GM21367 (cell line): ENCODE data around the gene FYB1.

Source experiments
- ATAC-seq: cut with Tn5 transposase; IDR thresholded peaks from one replicate; pipeline ENCODE4 v1.9.1; 2021; ENCODE audit not compliant: unreplicated experiment

The FYB1 gene

DNA sequence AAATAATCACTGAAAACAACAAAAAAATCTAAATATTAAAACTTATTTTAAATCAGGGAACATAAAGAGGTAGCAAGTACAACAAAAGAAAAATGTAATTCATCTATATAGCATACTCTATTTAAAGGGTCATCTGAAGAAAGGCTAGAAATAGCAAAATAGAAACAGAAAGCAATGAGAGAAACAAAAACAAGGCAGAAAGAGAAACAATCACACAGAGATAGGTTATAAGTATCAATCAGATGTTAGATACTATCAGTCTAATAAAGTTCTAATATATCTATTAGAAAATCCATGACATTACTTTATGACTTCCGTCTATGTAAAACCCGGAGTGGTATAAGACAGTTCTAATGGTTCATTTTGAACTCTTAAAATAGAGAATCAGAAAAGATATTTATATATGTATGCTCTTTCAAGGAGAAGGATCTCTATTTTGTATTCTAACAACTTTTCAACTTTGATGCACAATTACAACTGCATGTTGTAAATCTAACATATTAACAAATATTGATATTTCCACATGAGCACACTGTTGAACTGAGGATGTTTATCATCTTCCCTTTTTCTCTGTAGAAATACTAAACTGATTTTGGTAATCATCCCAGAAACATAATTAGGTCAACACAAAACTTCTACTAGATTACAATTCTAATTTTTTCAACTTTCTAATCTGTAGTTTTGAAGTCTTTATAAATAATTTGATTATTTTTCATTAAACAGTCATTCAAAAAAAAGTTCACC is 161.0 kb downstream of the FYB1 start:
- peak; percentile 72 for ATAC-seq

GRCh38 chr5:39057734-39058133 is 161.6 kb downstream of the FYB1 start:
- ATAC-seq: peak; percentile 48

DNA sequence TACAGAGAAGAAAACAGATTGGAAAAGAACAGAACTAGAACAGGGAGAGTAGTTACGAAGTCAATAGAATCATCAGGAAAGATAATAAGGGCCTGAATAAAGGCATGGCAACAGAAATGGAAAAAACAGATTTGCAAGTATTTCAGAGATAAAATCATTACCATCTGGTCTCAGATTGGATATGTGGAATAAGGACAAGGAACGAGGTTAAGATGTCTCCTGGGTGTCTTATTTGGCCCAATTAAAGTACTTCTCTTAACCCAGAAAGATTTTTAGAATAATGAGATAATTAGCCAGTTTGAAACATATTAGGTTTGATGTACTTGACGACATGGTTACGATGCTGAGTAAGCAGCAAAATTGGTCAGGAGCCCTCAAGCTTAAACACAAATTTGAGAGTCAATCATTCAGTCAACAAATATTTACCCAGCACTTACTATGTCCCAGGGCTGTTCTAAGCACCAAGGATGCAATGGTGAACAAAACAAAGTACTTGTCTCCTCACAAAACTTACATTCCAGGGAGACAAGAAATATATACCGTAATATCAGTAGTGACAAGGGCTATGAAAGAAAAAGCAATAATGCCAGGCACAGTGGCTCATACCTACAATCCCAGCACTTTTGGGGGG is 163.5 kb downstream of the FYB1 start:
- no peak for ATAC-seq
